Lung (tissue), 12 donors: ENCODE measurements around the gene PCK1. TPM values are rescaled to one million over a fixed set of nuclear protein-coding genes. Genes with fewer than 3 reads are reported as not detected.
A peak's percentile ranks its signal among the peaks of the same experiment; 100 is the strongest.

ENCODE experiments used
- ATAC-seq: fragments of 200-7000 bp; cut with Tn5 transposase; one replicate; pipeline ENCODE4 v1.9.1; 2020; ENCODE audit warnings: moderate number of reproducible peaks; ENCODE audit not compliant: insufficient read depth, low FRiP score
- DNase-seq, 3 donors: peaks; one replicate each; pipeline ENCODE4 v3.0.0-alpha.2; 2013 to 2017
- H3K27ac ChIP-seq, 2 donors: one replicate each; pipeline ENCODE4 v1.5.1; 2013; ENCODE audit warnings: mild to moderate bottlenecking in 2 of 2, moderate library complexity in 2 of 2, control low read depth in 1 of 2, inconsistent platforms in 1 of 2, low read depth in 1 of 2, low read length in 1 of 2
- H3K27me3 ChIP-seq, 3 donors: one replicate each; pipeline ENCODE4 v1.5.1; 2013; ENCODE audit warnings: low read length in 2 of 3; ENCODE audit not compliant: control insufficient read depth in 3 of 3, insufficient read depth in 3 of 3
- H3K36me3 ChIP-seq, 4 donors: one replicate each; pipeline ENCODE4 v1.5.1; 2013; ENCODE audit warnings: low read length in 4 of 4, mild to moderate bottlenecking in 1 of 4, moderate library complexity in 1 of 4; ENCODE audit not compliant: control insufficient read depth in 4 of 4, insufficient read depth in 4 of 4
- H3K4me1 ChIP-seq, 5 donors: one replicate each; pipeline ENCODE4 v1.5.1; 2013; ENCODE audit warnings: low read length in 5 of 5, mild to moderate bottlenecking in 2 of 5, moderate library complexity in 1 of 5; ENCODE audit not compliant: control insufficient read depth in 5 of 5, insufficient read depth in 5 of 5
- H3K4me3 ChIP-seq: one replicate; pipeline ENCODE4 v1.5.1; 2013; ENCODE audit warnings: mild to moderate bottlenecking, control low read depth, moderate library complexity
- H3K9ac ChIP-seq, 2 donors: one replicate each; pipeline ENCODE4 v1.5.1; 2013; ENCODE audit warnings: low read length in 2 of 2, control low read depth in 1 of 2; ENCODE audit not compliant: insufficient read depth in 1 of 2
- H3K9me3 ChIP-seq, 4 donors: one replicate each; pipeline ENCODE4 v1.5.1; 2013; ENCODE audit warnings: low read length in 3 of 4, mild to moderate bottlenecking in 1 of 4, moderate library complexity in 1 of 4; ENCODE audit not compliant: control insufficient read depth in 4 of 4, insufficient read depth in 3 of 4
- CTCF ChIP-seq: IDR thresholded peaks from 2 replicates; pipeline ENCODE4 v1.5.1; 2012; ENCODE audit warnings: mild to moderate bottlenecking; ENCODE audit errors: control extremely low read depth, extremely low read depth
- WGBS, 2 donors: extraction: QIAGEN DNeasy Blood & Tissue Kit; methylation state at CpG; one replicate each; pipeline ENCODE4 v1.1.7; 2013; 5-methylcytosine and 5-hydroxymethylcytosine counted together
- polyA plus RNA-seq, 2 donors: library from polyadenylated mRNA; stranded (reverse); fragments of 200-250 nt; gene quantifications; one replicate each; pipeline ENCODE4 v1.2.1, GENCODE V29; 2013
- total RNA-seq, 2 donors: library from RNA; depleted of rRNA in 1 of 2; stranded (reverse); fragments of >200 nt in 1 of 2; gene quantifications; one replicate each; pipeline ENCODE4 v1.2.1, GENCODE V29; 2014 to 2021
- donor health status: control.
- donor health status: control.
- donor health status: Bipolar disorder and iron deficiency.
- donor health status: healthy.
- donor health status: DM: yes; HTN: yes; CAD: no.

PCK1 gene
- total and polyA plus RNA-seq, 4 donors: 0.05 to 1.7 (median 0.55) TPM

GRCh38 chr20:57592263-57593092, 31.6 kb downstream of the PCK1 start:
- no peaks in the 10 kb centered on the region for H3K27me3 ChIP-seq
- no peak for DNase-seq
- 90 to 94% methylated on average over 22 of the region's 22 CpGs for WGBS, 2 donors

GRCh38 chr20:57593134-57593886, 32.4 kb downstream of the PCK1 start:
- DNase-seq (no peak), ATAC-seq (no peak)
- no peak overlapping the region for H3K4me3 ChIP-seq
- peaks cover 0 to 7% (median 0%) of the 10 kb centered on the region in 4 donors for H3K9me3 ChIP-seq
- H3K9ac ChIP-seq: no peak overlapping the region
- no peaks in the 10 kb centered on the region for H3K27me3 ChIP-seq
- H3K36me3 ChIP-seq: no peaks in the 10 kb centered on the region
- no peak for TF ChIP-seq CTCF
- peaks cover 0 to 3% (median 0%) of the 10 kb centered on the region in 5 donors for H3K4me1 ChIP-seq
- 59 to 61% methylated on average over 17 of the region's 17 CpGs for WGBS, 2 donors
- H3K27ac ChIP-seq: no peak overlapping the region

More at GRCh38 chr20:57592263-57593092, 31.6 kb downstream of the PCK1 start:
- H3K4me1 ChIP-seq: peaks cover 0 to 3% (median 0%) of the 10 kb centered on the region in 5 donors
- no peak overlapping the region for H3K4me3 ChIP-seq
- no peak for ATAC-seq
- TF ChIP-seq CTCF: no peak
- no peak overlapping the region for H3K9ac ChIP-seq
- H3K9me3 ChIP-seq: peaks cover 0 to 7% (median 3%) of the 10 kb centered on the region in 4 donors
- H3K36me3 ChIP-seq: no peaks in the 10 kb centered on the region
- H3K27ac ChIP-seq: no peak overlapping the region

GRCh38 chr20:57594092-57594951, 33.4 kb downstream of the PCK1 start:
- H3K4me1 ChIP-seq: peaks cover 0 to 3% (median 0%) of the 10 kb centered on the region in 5 donors
- 37 to 44% methylated on average over 24 to 27 of the region's 27 CpGs for WGBS, 2 donors
- H3K27ac ChIP-seq: no peak overlapping the region
- H3K9ac ChIP-seq: no peak overlapping the region
- H3K9me3 ChIP-seq: peaks cover 0 to 2% (median 0%) of the 10 kb centered on the region in 4 donors
- H3K36me3 ChIP-seq: no peaks in the 10 kb centered on the region
- TF ChIP-seq CTCF: peak; percentile 70
- peak; percentile 46 to 53 (median 53) for DNase-seq
- no peaks in the 10 kb centered on the region for H3K27me3 ChIP-seq
- ATAC-seq: no peak
- no peak overlapping the region for H3K4me3 ChIP-seq
